Heart right ventricle (tissue), 16 donors: ENCODE measurements around the gene FRMD5. TPM values are rescaled to one million over a fixed set of nuclear protein-coding genes. Genes with fewer than 3 reads are reported as not detected.
"Not testable (repeated sequence)": the region's sequence is repeated elsewhere in the genome, so short reads cannot be mapped to it uniquely, and the experiment has no call there.

ENCODE experiments used
- ATAC-seq, 8 donors: fragments of 200-7000 bp; cut with Tn5 transposase; one replicate each; pipeline ENCODE4 v1.9.1; 2020; ENCODE audit warnings: mild to moderate bottlenecking in 8 of 8, moderate library complexity in 8 of 8, moderate number of reproducible peaks in 1 of 8
- DNase-seq, 2 donors: peaks; one replicate each; pipeline ENCODE4 v3.0.0-alpha.2; 2020
- H3K27ac ChIP-seq, 10 donors: fragments of 200-600 bp; sonication (generic) in 2 of 10; one replicate each; pipeline versions ENCODE4 v1.5.0 to v1.8.0; 2020 to 2022; ENCODE audit warnings: mild to moderate bottlenecking in 3 of 10
- H3K27me3 ChIP-seq, 7 donors: fragments of 200-600 bp; one replicate each; pipeline ENCODE4 v1.8.0; 2021 to 2022; ENCODE audit warnings: mild to moderate bottlenecking in 2 of 7
- H3K36me3 ChIP-seq, 9 donors: fragments of 200-600 bp; sonication (generic) in 1 of 9; one replicate each; pipeline versions ENCODE4 v1.5.0 to v1.8.0; 2020 to 2022; ENCODE audit warnings: mild to moderate bottlenecking in 2 of 9
- H3K4me1 ChIP-seq, 9 donors: fragments of 200-600 bp; sonication (generic) in 1 of 9; one replicate each; pipeline versions ENCODE4 v1.5.0 to v1.8.0; 2020 to 2022; ENCODE audit warnings: mild to moderate bottlenecking in 4 of 9
- H3K4me3 ChIP-seq, 10 donors: fragments of 200-600 bp; sonication (generic) in 2 of 10; one replicate each; pipeline versions ENCODE4 v1.5.0 to v1.8.0; 2020 to 2022; ENCODE audit warnings: mild to moderate bottlenecking in 7 of 10, moderate library complexity in 2 of 10
- H3K9me3 ChIP-seq, 11 donors: fragments of 200-600 bp in 10 of 11; sonication (generic) in 2 of 11; one replicate each; pipeline versions ENCODE4 v1.5.0 to v1.8.0; 2013 to 2022; ENCODE audit warnings: mild to moderate bottlenecking in 2 of 11, control low read depth in 1 of 11, moderate library complexity in 1 of 11
- CTCF ChIP-seq, 9 donors: fragments of 200-600 bp; sonication (generic) in 2 of 9; IDR thresholded peaks; one replicate each; pipeline versions ENCODE4 v1.5.0 to v1.8.0; 2021 to 2022; ENCODE audit warnings: antibody characterized with exemption in 9 of 9, mild to moderate bottlenecking in 5 of 9, moderate library complexity in 1 of 9
- WGBS, 2 donors: extraction: QIAGEN DNeasy Blood & Tissue Kit; methylation state at CpG; one replicate each; pipeline ENCODE4 v1.1.7; 2013; ENCODE audit warnings: inconsistent platforms in 1 of 2; 5-methylcytosine and 5-hydroxymethylcytosine counted together
- intact Hi-C, 10 donors: fragments of 100-400 bp; cut with DNase I; formaldehyde crosslinking; loops; one replicate each; pipeline versions ENCODE4 v1.11.1 to v1.14.2; 2022
- long read RNA-seq, 3 donors: library from polyadenylated mRNA; unstranded; transcript quantifications; one replicate each; pipeline ENCODE4 v2.0.0, GENCODE V29; 2020 to 2021
- polyA plus RNA-seq, 2 donors: library from polyadenylated mRNA; stranded (reverse); fragments of 200-250 nt; gene quantifications; one replicate each; pipeline ENCODE4 v1.2.3, GENCODE V29; 2013
- total RNA-seq, 10 donors: library from RNA; stranded (reverse); fragmentation: NEBNext Ultra II Directional in 3 of 10; extraction: Animal tissue kit (Norgen Biotek cat#: 25700) in 3 of 10; gene quantifications; one replicate each; pipeline versions ENCODE4 v1.2.1 to v1.2.4, GENCODE V29; 2021 to 2023
- donor health status: Arrhythmogenic right ventricular cardiomyopathy.
- donor health status: ischemic (EF 13 %, LVEDD 7.1; RV severe dilation, severe dysfunction).
- donor health status: healthy with polysubstance abuse.
- donor health status: DM: no; HTN: yes; CAD: no.
- donor health status: DM: no; HTN: no; CAD: no.
- donor health status: ischemic (EF 25% LVEDD 6.9; RV normal size, moderate dysfunction).
- donor health status: ischemic (EF 25% LVEDD 5.7; RV mildly dilated, moderate dysfunction).
- donor health status: healthy.
- donor health status: DM: yes; HTN: yes; CAD: no.
- donor health status: Ischemic cardiomyopathy.
- donor health status: ischemic (EF 35%, LVEDD 5.7; RV mildly dilated, moderate dysfunction).
- donor health status: nonischemic (EF 11% LVEDD 7.7; RV severe dilation, severe dysfunction).
- donor health status: DM: yes; HTN: yes; CAD: no.
- donor health status: PGD.
- donor health status: ischemic (EF 29% LVEDD 5.4; RV normal size, mild dysfunction).
- donor health status: nonischemic (EF 23%, LVEDD 6.1; RV moderate dilation, normal function).

FRMD5 gene
- 10 to 100 TPM; 27.4 to 86.3 (median 58.2) TPM for total RNA-seq
- 1 to 10 TPM; 7.2 to 9.5 TPM for polyA plus RNA-seq
- long read RNA-seq, donor 1, transcript FRMD5-212 (2 exons, 958 nt) = major isoform, 28 of 45 reads
- long read RNA-seq, donor 1, partial matches to known transcripts = 0 of 45 reads
- long read RNA-seq, donor 1, other reads (novel, unspliced or antisense) = 17 of 45 reads
- long read RNA-seq, donor 2, transcript FRMD5-212 (2 exons, 958 nt) = major isoform, 67 of 108 reads
- long read RNA-seq, donor 2, partial matches to known transcripts = 0 of 108 reads
- long read RNA-seq, donor 2, other reads (novel, unspliced or antisense) = 41 of 108 reads
- long read RNA-seq, donor 3, transcript FRMD5-212 (2 exons, 958 nt) = major isoform, 41 of 54 reads
- long read RNA-seq, donor 3, partial matches to known transcripts = 0 of 54 reads
- long read RNA-seq, donor 3, other reads (novel, unspliced or antisense) = 13 of 54 reads

- intact Hi-C loops = no loop called here
- ATAC-seq = peak; percentile 96 to 99 (median 98)
- Histone ChIP-seq H3K9me3 (no peaks in the 10 kb centered on the region), H3K27me3 (peaks cover 0 to 95% (median 56%) of the 10 kb centered on the region in 7 donors), H3K4me3 (peak within 1 kb of the TSS; percentile 36 to 66 (median 62)), H3K36me3 (no peaks in the 10 kb centered on the region), H3K27ac (peak within 1 kb of the TSS in 3 of 10 donors; percentile 20 to 59 (median 52)), H3K4me1 (peaks cover 0 to 27% (median 20%) of the 10 kb centered on the region in 9 donors)
- WGBS, 2 donors = 1% methylated on average over 43 of the region's 43 CpGs
- peak; percentile 81 to 86 for DNase-seq
- peak in 4 of 9 donors; percentile 24 to 46 (median 39) for TF ChIP-seq CTCF (IDR thresholded peaks at IDR 0.05)
Measured at GRCh38 chr15:44195151-44195740, at the start of gene FRMD5. Gene FRMD5, minus strand, starts transcription at chr15:44195271.

GRCh38 chr15:44243829-44244228 is 48.8 kb upstream of the FRMD5 start:
- 84 to 89% methylated on average over 3 of the region's 3 CpGs for WGBS, 2 donors
- Histone ChIP-seq H3K9me3 (no peaks in the 10 kb centered on the region), H3K27me3 (peaks cover 0 to 12% (median 0%) of the 10 kb centered on the region in 7 donors), H3K36me3 (no peaks in the 10 kb centered on the region), H3K4me1 (no peaks in the 10 kb centered on the region), H3K27ac (no peak overlapping the region), H3K4me3 (no peak overlapping the region)
- intact Hi-C loops = no loop called here
- DNase-seq (no peak), ATAC-seq (no peak)
- no peak for TF ChIP-seq CTCF (IDR thresholded peaks at IDR 0.05)

GRCh38 chr15:44243141-44243540 is 48.1 kb upstream of the FRMD5 start:
- Histone ChIP-seq H3K4me1 (no peaks in the 10 kb centered on the region), H3K9me3 (no peaks in the 10 kb centered on the region), H3K36me3 (no peaks in the 10 kb centered on the region), H3K4me3 (no peak overlapping the region), H3K27ac (no peak overlapping the region), H3K27me3 (peaks cover 0 to 15% (median 0%) of the 10 kb centered on the region in 7 donors)
- 89 to 93% methylated on average over 1 of the region's 1 CpG for WGBS, 2 donors
- TF ChIP-seq CTCF (IDR thresholded peaks at IDR 0.05) = no peak
- ATAC-seq (no peak), DNase-seq (no peak)
- intact Hi-C loops = no loop called here

- WGBS, 2 donors = 48 to 53% methylated on average over 1 of the region's 1 CpG
- Histone ChIP-seq H3K36me3 (no peaks in the 10 kb centered on the region), H3K9me3 (no peaks in the 10 kb centered on the region), H3K4me3 (no peak overlapping the region), H3K4me1 (no peaks in the 10 kb centered on the region), H3K27me3 (peaks cover 0 to 18% (median 4%) of the 10 kb centered on the region in 7 donors), H3K27ac (no peak overlapping the region)
- DNase-seq (no peak), ATAC-seq (no peak)
- intact Hi-C loops = no loop called here
- TF ChIP-seq CTCF (IDR thresholded peaks at IDR 0.05) = no peak
Measured at GRCh38 chr15:44231842-44232241, 36.8 kb upstream of the FRMD5 start.

- intact Hi-C loops = loop anchor here in 1 of 10 donors (10.0 kb wide), 1 partner anchor 324 kb away; no protein-coding TSS in a partner anchor
- H3K27me3 ChIP-seq, H3K27ac ChIP-seq, H3K4me3 ChIP-seq, ATAC-seq, H3K9me3 ChIP-seq, DNase-seq, H3K36me3 ChIP-seq, H3K4me1 ChIP-seq: not testable (repeated sequence)
- 62 to 72% methylated on average over 3 of the region's 4 CpGs for WGBS, 2 donors
Measured at GRCh38 chr15:44229301-44229700, 34.2 kb upstream of the FRMD5 start.
